Mucosa of descending colon (tissue), 3 donors: Measurements from ENCODE around the gene SLC7A10. TPM values are rescaled to one million over a fixed set of nuclear protein-coding genes. Genes with fewer than 3 reads are reported as not detected.

ENCODE experiments used
- ATAC-seq: fragments of 200-7000 bp; cut with Tn5 transposase; one replicate; pipeline ENCODE4 v1.9.1; 2020; ENCODE audit warnings: mild to moderate bottlenecking, moderate library complexity
- DNase-seq, 3 donors: peaks; one replicate each; pipeline ENCODE4 v3.0.0-alpha.2; 2020
- H3K36me3 ChIP-seq: fragments of 200-600 bp; one replicate; pipeline ENCODE4 v1.8.0; 2021; ENCODE audit warnings: low read depth, mild to moderate bottlenecking
- H3K4me1 ChIP-seq: fragments of 200-600 bp; one replicate; pipeline ENCODE4 v1.8.0; 2021; ENCODE audit warnings: low read depth, mild to moderate bottlenecking
- H3K4me3 ChIP-seq: fragments of 200-600 bp; one replicate; pipeline ENCODE4 v1.8.0; 2021; ENCODE audit warnings: mild to moderate bottlenecking
- H3K9me3 ChIP-seq: fragments of 200-600 bp; one replicate; pipeline ENCODE4 v1.8.0; 2021; ENCODE audit warnings: mild to moderate bottlenecking
- intact Hi-C, 2 donors: fragments of 100-400 bp; cut with DNase I in 1 of 2; cut with micrococcal nuclease in 1 of 2; formaldehyde crosslinking; loops; one replicate each; pipeline versions ENCODE4 v1.11.0 to v1.11.1; 2022; cut with DNase I, micrococcal nuclease
- total RNA-seq, 3 donors: library from RNA; stranded (reverse); fragmentation: NEBNext Ultra II Directional in 2 of 3; extraction: Animal tissue kit (Norgen Biotek cat#: 25700) in 2 of 3; gene quantifications; one replicate each; pipeline versions ENCODE4 v1.2.1 to v1.2.4, GENCODE V29; 2021 to 2023
- TF ChIP-seq, protein P1 (sequence below): fragments of 200-600 bp; IDR thresholded peaks from one replicate; pipeline ENCODE4 v1.8.0; 2022; ENCODE audit warnings: antibody characterized with exemption, mild to moderate bottlenecking
- donor health status: DM: no; HTN: no; CAD: no; lungs with moderate emphysema.
- donor health status: DM: no; HTN: no; CAD: no.
- donor health status: DM: no; HTN: yes; CAD: no.

The SLC7A10 gene
- total RNA-seq, 3 donors from 2014 or later: not detected

DNA sequence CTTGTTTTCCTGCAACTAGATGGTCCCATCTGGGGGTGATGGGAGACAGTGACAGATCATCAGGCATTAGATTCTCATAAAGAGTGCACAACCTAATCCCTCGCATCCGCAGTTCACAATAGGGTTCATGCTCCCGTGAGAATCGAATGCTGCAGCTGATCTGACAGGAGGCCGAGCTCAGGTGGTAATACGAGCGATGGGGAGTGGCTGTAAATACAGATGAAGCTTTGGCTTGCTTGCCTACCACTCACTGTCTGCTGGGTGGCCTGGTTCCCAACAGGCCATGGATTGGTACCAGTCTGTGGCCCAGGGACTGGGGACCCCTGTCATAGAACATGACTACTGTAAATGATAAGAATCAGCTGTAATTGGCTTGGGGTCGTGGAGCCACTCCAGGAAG lies 65.8 kb downstream of the SLC7A10 start:
- ATAC-seq (no peak), DNase-seq (no peak)
- Histone ChIP-seq H3K36me3 (no peaks in the 10 kb centered on the region), H3K9me3 (no peaks in the 10 kb centered on the region), H3K4me3 (no peak overlapping the region), H3K4me1 (no peaks in the 10 kb centered on the region)
- intact Hi-C loops: no loop called here
- TF ChIP-seq, protein P1, sequence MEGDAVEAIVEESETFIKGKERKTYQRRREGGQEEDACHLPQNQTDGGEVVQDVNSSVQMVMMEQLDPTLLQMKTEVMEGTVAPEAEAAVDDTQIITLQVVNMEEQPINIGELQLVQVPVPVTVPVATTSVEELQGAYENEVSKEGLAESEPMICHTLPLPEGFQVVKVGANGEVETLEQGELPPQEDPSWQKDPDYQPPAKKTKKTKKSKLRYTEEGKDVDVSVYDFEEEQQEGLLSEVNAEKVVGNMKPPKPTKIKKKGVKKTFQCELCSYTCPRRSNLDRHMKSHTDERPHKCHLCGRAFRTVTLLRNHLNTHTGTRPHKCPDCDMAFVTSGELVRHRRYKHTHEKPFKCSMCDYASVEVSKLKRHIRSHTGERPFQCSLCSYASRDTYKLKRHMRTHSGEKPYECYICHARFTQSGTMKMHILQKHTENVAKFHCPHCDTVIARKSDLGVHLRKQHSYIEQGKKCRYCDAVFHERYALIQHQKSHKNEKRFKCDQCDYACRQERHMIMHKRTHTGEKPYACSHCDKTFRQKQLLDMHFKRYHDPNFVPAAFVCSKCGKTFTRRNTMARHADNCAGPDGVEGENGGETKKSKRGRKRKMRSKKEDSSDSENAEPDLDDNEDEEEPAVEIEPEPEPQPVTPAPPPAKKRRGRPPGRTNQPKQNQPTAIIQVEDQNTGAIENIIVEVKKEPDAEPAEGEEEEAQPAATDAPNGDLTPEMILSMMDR: no peak

DNA sequence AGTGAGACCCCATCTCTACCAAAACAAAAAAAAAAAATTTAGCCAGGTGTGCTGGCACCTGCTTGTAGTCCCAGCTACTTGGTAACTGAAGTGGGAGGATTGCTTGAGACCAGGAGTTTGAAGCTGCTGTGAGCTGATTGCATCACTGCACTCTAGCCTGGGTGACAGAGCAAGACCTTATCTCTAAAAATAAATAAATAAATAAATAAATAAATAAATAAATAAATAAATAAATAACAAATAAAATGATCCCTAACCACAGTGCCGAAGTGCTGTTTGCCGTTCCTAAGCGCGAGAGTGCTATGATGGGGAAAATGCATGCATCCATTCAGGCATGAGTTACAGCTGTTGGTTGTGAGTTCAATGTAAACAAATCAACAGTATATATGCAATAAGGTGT lies 66.5 kb downstream of the SLC7A10 start:
- ATAC-seq: no peak
- H3K4me3 ChIP-seq: no peak overlapping the region
- H3K4me1 ChIP-seq: no peaks in the 10 kb centered on the region
- H3K9me3 ChIP-seq: no peaks in the 10 kb centered on the region
- intact Hi-C loops: no loop called here
- DNase-seq: no peak
- TF ChIP-seq, protein P1: no peak
- no peaks in the 10 kb centered on the region for H3K36me3 ChIP-seq

Other genes starting within 250 kb of the SLC7A10 start
- 10 to 100 TPM; 37.3 to 72.7 (median 68.3) TPM for gene RHPN2, start 161.0 kb downstream of the SLC7A10 start, total RNA-seq
- gene GPATCH1, start 144.7 kb downstream of the SLC7A10 start, total RNA-seq: 10 to 100 TPM; 11.9 to 12.4 (median 11.9) TPM
- not detected for gene WDR88, start 93.7 kb downstream of the SLC7A10 start, total RNA-seq
- gene LRP3, start 31.5 kb downstream of the SLC7A10 start, total RNA-seq: 10 to 100 TPM in 1 of 3 donors, 1 to 10 TPM in 2; 6.2 to 26.2 (median 7.4) TPM
- gene CEBPA, start 76.7 kb upstream of the SLC7A10 start, total RNA-seq: 10 to 100 TPM; 30.1 to 73.2 (median 66.1) TPM
- gene CEBPG, start 147.9 kb upstream of the SLC7A10 start, total RNA-seq: 10 to 100 TPM; 47.8 to 68.5 (median 58.2) TPM